IPS DF 4.7 (cell line): ENCODE data around the gene RNU1-3.
"Not testable (repeated sequence)": the region's sequence is repeated elsewhere in the genome, so short reads cannot be mapped to it uniquely, and the experiment has no call there.

Experiments used
- DNase-seq: peaks from one replicate; pipeline ENCODE4 v3.0.0-alpha.2; 2013; ENCODE audit warnings: low spot score; ENCODE audit errors: extremely low read depth

RNU1-3 gene

GRCh38 chr1:16694308-16694702 is 27.6 kb upstream of the RNU1-3 start:
- DNase-seq: not testable (repeated sequence)

DNA sequence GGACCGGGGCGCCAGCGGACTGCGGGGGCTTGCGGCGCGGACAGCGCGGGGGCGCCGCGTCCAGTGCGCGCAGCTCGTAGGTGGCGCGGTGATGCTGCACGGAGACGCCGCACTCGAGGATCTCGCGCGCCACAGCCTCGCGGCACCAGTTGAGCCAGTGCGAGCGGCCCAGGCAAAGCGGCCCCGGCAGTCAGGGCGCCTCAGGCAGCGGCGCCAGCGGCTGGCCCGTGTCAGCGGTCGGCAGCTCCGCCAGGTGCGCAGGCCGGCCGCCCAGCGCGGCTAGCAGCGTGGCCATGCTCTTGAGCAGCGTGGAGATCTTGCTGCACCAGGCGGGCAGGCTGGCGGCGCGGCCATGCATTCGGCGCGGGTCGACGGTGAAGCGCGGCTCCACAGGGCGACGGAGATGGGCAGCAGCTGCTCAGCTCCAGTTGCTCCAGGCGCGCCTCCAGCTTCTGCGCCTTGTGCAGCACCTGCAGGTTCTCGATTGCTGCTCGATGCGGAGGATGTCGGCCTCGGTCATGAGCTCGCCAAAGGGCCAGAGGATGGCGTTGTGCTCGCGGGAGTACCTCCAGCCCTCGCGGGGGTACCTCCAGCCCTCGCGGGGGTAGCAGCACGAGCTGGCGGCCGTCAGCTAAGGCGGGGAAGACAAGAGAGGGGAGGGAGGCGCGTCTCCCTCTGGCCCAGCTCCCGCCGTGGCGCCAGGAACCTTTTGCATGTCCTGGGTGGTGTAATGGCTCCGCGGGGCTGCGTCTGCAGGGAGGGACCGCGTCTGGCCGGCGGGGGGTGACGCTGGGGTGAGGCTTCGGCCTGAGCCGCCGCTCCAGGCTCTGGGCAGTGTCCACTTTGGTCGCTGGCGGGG is 26.9 kb upstream of the RNU1-3 start:
- DNase-seq: not testable (repeated sequence)

- not testable (repeated sequence) for DNase-seq
Measured at GRCh38 chr1:16692717-16693448, 26.1 kb upstream of the RNU1-3 start.

DNA sequence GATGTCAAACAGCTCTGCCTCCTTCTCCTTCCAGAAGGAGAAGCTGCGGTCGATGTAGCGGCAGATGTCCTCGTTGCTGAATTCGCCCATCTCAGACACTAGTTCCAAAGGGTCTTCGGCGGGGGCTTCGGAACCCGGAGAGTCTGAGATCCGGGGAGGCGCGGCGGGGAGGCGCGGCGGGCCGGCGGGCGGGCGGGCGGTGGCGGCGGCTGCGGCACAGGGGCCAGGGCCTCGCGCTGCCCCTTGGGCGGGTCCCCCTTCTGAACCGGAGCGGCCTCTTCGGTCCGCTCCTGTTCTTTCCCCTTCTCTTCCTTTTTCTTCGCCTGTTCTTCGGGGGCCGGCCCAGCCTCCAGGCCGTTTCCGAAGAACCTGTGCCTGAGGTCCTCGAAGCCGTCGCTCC is 25.5 kb upstream of the RNU1-3 start:
- not testable (repeated sequence) for DNase-seq

- not testable (repeated sequence) for DNase-seq
Measured at GRCh38 chr1:16690971-16691682, 24.4 kb upstream of the RNU1-3 start.

GRCh38 chr1:16687132-16687800 is 20.5 kb upstream of the RNU1-3 start:
- DNase-seq: not testable (repeated sequence)

DNA sequence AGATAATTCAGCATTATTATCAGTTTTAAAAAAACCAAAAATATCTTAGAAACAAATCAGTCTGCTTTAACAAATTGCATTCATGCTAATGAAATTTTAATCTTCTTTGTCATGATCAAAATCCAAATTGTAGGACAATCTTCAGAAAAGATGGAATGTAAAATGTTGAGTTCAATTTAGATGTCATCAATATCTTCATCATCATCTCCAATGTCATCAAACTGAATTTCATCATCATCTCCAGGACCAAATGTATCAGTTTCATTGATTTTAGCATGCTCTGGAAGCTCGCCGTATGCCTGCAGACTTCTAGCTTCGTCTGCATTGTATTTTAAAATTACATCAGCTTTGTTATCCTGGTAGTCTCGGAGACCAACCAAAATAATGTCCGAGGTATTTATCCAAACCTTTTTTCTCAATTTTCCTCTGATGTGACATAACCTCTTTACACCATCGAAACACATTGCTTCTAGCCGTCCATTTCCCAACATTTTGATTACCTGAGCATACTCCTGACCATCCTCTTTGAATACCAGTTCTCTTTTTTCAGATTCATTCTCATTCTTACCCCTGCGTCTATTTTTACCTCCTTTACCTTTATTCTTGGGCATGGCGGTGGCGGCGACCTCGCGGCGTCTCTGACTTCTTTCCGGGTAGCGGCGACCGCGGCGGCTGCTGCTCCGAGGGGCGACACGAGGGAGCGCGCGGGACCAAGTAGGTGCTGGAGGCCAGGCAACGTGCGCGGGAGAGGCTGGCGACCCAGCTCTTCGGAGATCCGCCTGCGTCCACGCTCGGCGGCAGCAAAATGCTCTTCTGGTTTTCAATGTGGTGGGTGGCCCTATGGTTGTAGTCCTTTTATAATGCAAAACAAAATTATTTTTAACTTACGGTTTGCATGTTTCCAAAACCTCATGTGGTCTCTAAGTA is 19.0 kb upstream of the RNU1-3 start:
- not testable (repeated sequence) for DNase-seq

GRCh38 chr1:16684738-16685337 is 18.1 kb upstream of the RNU1-3 start:
- DNase-seq: not testable (repeated sequence)

GRCh38 chr1:16684152-16684551 is 17.4 kb upstream of the RNU1-3 start:
- not testable (repeated sequence) for DNase-seq

GRCh38 chr1:16682803-16683202 is 16.1 kb upstream of the RNU1-3 start:
- DNase-seq: not testable (repeated sequence)

- DNase-seq: not testable (repeated sequence)
Measured at GRCh38 chr1:16680366-16680765, 13.6 kb upstream of the RNU1-3 start.

DNA sequence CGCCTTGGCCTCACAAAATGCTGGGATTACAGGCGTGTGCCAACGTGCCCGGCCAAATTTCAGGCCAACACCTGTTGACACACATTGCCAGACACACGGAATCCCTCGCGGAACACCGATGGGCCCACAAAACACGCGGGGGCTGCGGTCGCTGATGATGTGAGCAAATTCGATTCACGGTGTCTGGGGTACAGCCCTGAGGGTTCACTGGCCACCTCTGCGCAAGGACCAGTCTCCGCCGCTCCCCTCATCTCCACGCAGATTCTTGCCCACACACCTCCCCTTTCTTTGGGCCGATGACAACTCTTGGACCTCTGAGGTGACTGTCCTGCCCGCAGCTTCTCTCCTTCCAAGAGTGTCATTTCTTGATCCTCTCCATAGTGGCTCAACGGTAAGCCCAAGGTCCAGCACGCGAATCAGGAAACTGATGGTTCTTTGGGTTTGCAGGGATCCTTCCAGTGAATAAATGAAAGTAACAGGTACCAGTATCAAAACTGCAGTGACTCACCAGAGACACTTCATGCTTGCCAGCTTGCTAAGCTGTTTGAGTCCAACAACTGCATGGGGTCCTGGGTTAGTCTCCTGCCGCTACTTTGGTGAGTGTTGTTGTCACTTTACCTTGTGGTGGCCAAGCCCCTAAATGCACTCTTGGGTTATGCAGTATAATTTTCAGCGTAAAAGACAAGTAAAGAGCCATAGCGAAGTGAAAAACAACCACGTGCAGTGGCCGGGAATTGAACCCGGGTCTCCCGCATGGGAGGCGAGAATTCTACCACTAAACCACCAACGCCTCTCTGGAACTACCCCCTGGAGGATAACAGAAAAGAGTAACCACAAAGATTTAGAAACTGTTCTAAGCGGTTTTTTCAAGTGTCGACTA is 11.0 kb upstream of the RNU1-3 start:
- DNase-seq: no peak

DNA sequence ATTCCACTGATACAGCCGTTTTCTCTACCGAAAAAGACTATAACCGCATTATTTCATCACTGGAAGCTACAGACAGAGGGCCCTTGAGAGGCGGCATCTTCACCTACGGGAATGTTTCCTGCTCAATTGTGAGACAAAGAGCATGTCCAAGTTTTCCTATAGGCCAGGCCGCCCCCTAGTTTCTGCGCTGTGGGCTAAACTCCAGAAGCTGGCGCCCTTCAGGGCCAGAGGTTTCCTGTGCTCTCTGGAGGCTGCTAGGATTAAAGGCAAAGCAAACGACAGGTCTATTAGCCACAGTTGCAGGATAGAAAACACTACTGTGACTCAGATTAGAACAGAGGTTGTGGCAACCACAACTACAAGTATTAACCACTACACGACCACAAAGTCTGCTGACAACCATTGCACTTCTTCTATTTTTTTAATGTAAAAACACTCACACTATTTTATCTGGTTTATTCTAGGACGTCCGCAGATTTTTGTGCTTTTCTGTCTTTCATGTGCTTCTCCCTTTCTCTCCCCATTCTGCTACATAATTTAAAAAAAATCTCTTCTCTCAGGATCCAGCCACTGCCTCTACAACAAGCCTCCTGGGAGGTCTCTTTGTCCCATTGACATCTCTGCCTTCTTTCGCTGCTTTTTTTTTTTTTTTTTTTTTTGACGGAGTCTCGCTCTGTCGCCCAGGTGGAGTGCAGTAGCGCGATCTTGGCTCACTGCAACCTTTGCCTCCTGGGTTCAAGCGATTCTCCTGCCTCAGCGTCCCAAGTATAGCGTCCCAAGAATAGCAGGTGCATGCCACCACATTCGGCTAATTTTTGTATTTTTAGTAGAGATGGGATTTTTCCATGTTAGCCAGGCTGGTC is 10.1 kb upstream of the RNU1-3 start:
- DNase-seq: not testable (repeated sequence)

- not testable (repeated sequence) for DNase-seq
Measured at GRCh38 chr1:16675118-16675510, 8.4 kb upstream of the RNU1-3 start.

- not testable (repeated sequence) for DNase-seq
Measured at GRCh38 chr1:16673976-16674375, 7.2 kb upstream of the RNU1-3 start.

DNA sequence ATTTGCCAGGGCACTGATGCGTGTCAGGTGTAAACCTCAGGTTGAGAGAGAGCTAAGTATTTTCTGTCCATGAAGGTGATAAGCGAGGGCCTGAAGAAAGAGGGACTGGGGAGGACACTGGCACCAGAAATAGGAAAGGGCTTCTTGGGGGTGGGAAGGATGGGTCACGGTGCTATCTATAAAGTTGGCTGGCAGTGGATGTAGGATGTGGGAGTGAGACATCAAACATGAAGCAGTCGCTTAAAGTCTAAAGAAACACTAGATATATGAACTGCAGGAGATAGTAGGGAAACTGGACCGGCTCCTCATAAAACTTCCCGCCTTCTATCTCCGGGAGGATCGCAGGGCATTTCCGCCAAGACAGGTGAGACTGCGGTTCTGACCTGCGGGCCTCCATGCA is 912 bp downstream of the RNU1-3 start:
- not testable (repeated sequence) for DNase-seq

DNA sequence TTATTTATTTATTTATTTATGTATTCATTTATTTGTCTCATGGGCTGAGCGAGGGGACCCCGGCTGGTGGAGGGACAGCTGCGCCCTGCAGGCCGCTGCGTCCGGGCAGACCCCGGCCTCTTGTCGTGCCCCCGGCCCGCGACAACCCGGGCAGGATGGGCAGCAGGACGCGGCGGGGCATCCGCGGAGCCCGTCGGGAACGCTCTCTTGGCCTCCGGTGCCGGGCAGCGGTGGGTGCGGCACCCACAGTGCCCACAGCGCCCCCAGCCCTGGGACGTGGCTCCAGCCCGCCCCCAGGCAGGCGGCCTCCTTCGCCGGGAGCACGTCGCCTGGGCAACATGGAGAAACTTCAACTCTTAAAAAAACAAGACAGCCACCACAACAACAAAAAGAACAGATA is 8.5 kb downstream of the RNU1-3 start:
- not testable (repeated sequence) for DNase-seq
